Trophoblast cell (in vitro differentiated cells and primary cell): ENCODE results near the gene TTC39B.
A peak's percentile ranks its signal among the peaks of the same experiment; 100 is the strongest.

ENCODE experiments used
- DNase-seq, 2 donors: peaks; one replicate each; pipeline ENCODE4 v3.0.0-alpha.2; 2016
- H2AFZ ChIP-seq: 2 replicates; pipeline ENCODE4 v1.6.1; 2013; ENCODE audit warnings: low read length, moderate library complexity, mild to moderate bottlenecking; ENCODE audit not compliant: insufficient read depth, poor library complexity
- H2AK5ac ChIP-seq: 2 replicates; pipeline ENCODE4 v1.6.1; 2013; ENCODE audit warnings: mild to moderate bottlenecking, low read length
- H2BK120ac ChIP-seq: 2 replicates; pipeline ENCODE4 v1.6.1; 2013; ENCODE audit warnings: low read length, mild to moderate bottlenecking, moderate library complexity; ENCODE audit not compliant: insufficient read depth, poor library complexity
- H2BK12ac ChIP-seq: 2 replicates; pipeline ENCODE4 v1.6.1; 2013; ENCODE audit warnings: mild to moderate bottlenecking, low read length, moderate library complexity
- H2BK5ac ChIP-seq: 2 replicates; pipeline ENCODE4 v1.6.1; 2013; ENCODE audit warnings: low read length, low read depth, moderate library complexity, mild to moderate bottlenecking; ENCODE audit not compliant: poor library complexity
- H3K14ac ChIP-seq: 2 replicates; pipeline ENCODE4 v1.6.1; 2013; ENCODE audit warnings: mild to moderate bottlenecking, low read length
- H3K18ac ChIP-seq: 2 replicates; pipeline ENCODE4 v1.6.1; 2013; ENCODE audit warnings: mild to moderate bottlenecking, low read length
- H3K23ac ChIP-seq: 2 replicates; pipeline ENCODE4 v1.6.1; 2013; ENCODE audit warnings: low read length
- H3K27ac ChIP-seq: 2 replicates; pipeline ENCODE4 v1.5.1; 2013; ENCODE audit warnings: low read depth, mild to moderate bottlenecking, inconsistent platforms, low read length, moderate library complexity
- H3K27me3 ChIP-seq: 2 replicates; pipeline ENCODE4 v1.6.1; 2013; ENCODE audit warnings: inconsistent platforms, mild to moderate bottlenecking, low read length, moderate library complexity; ENCODE audit not compliant: insufficient read depth
- H3K36me3 ChIP-seq, 2 experiments: 1 replicate in 1 of 2; 2 replicates in 1 of 2; pipeline ENCODE4 v1.6.1; 2013; ENCODE audit warnings: low read length in 2 of 2, mild to moderate bottlenecking in 2 of 2, moderate library complexity in 1 of 2; ENCODE audit not compliant: insufficient read depth in 2 of 2, control insufficient read depth in 1 of 2
- H3K4ac ChIP-seq: 2 replicates; pipeline ENCODE4 v1.6.1; 2013; ENCODE audit warnings: low read depth, mild to moderate bottlenecking, low read length, moderate library complexity
- H3K4me1 ChIP-seq, 2 experiments: 1 replicate in 1 of 2; 2 replicates in 1 of 2; pipeline ENCODE4 v1.6.1; 2013; ENCODE audit warnings: low read length in 2 of 2, mild to moderate bottlenecking in 2 of 2, moderate library complexity in 1 of 2; ENCODE audit not compliant: insufficient read depth in 2 of 2, control insufficient read depth in 1 of 2
- H3K4me2 ChIP-seq: 2 replicates; pipeline ENCODE4 v1.6.1; 2013; ENCODE audit warnings: inconsistent platforms, mild to moderate bottlenecking, low read length, moderate library complexity
- H3K4me3 ChIP-seq: 2 replicates; pipeline ENCODE4 v1.5.1; 2013; ENCODE audit warnings: mild to moderate bottlenecking, low read depth, low read length, inconsistent platforms
- H3K79me1 ChIP-seq: one replicate; pipeline ENCODE4 v1.6.1; 2013; ENCODE audit warnings: low read length
- H3K79me2 ChIP-seq: 2 replicates; pipeline ENCODE4 v1.6.1; 2013; ENCODE audit warnings: low read length, mild to moderate bottlenecking; ENCODE audit not compliant: control insufficient read depth, insufficient read depth, poor library complexity
- H3K9ac ChIP-seq: 2 replicates; pipeline ENCODE4 v1.6.1; 2013; ENCODE audit warnings: mild to moderate bottlenecking, low read length
- H3K9me3 ChIP-seq: 2 replicates; pipeline ENCODE4 v1.6.1; 2013; ENCODE audit warnings: low read depth, mild to moderate bottlenecking, control low read depth, inconsistent platforms, low read length; ENCODE audit not compliant: insufficient read depth
- H4K12ac ChIP-seq: 2 replicates; pipeline ENCODE4 v1.6.1; 2013; ENCODE audit warnings: low read depth, mild to moderate bottlenecking, low read length, moderate library complexity
- H4K8ac ChIP-seq: 2 replicates; pipeline ENCODE4 v1.6.1; 2013; ENCODE audit warnings: low read depth, mild to moderate bottlenecking, low read length, moderate library complexity
- H4K91ac ChIP-seq: one replicate; pipeline ENCODE4 v1.6.1; 2013; ENCODE audit warnings: low read depth, mild to moderate bottlenecking, low read length, moderate library complexity
- WGBS: extraction: QIAGEN DNeasy Blood & Tissue Kit; methylation state at CpG from one replicate; pipeline ENCODE4 v1.1.7; 2013; ENCODE audit warnings: missing lambda C conversion rate; ENCODE audit not compliant: insufficient read length, insufficient coverage; ENCODE audit errors: extremely low coverage; 5-methylcytosine and 5-hydroxymethylcytosine counted together

TTC39B gene

GRCh38 chr9:15310107-15310850 lies 3.3 kb upstream of the TTC39B start:
- H3K4me3 ChIP-seq: no peak overlapping the region
- no peaks in the 10 kb centered on the region for H3K27me3 ChIP-seq
- H3K79me2 ChIP-seq: peaks cover 3% of the 10 kb centered on the region
- no peak overlapping the region for H4K91ac ChIP-seq
- no peak overlapping the region for H2BK12ac ChIP-seq
- H3K18ac ChIP-seq: no peak overlapping the region
- H3K14ac ChIP-seq: no peak overlapping the region
- H3K4me2 ChIP-seq: no peak overlapping the region
- WGBS: no CpG with 5 or more reads among the region's 6 CpGs
- no peak overlapping the region for H3K27ac ChIP-seq
- H4K8ac ChIP-seq: no peak overlapping the region
- H3K4me1 ChIP-seq: peaks cover 6 to 9% of the 10 kb centered on the region in 2 experiments
- no peak overlapping the region for H3K23ac ChIP-seq
- H3K9me3 ChIP-seq: no peaks in the 10 kb centered on the region
- H2AK5ac ChIP-seq: no peak overlapping the region
- no peak overlapping the region for H3K9ac ChIP-seq
- H2BK120ac ChIP-seq: no peak overlapping the region
- H3K79me1 ChIP-seq: peaks cover 2% of the 10 kb centered on the region
- no peak overlapping the region for H4K12ac ChIP-seq
- no peak overlapping the region for H2BK5ac ChIP-seq
- no peak overlapping the region for H2AFZ ChIP-seq
- H3K36me3 ChIP-seq: no peaks in the 10 kb centered on the region
- H3K4ac ChIP-seq: no peak overlapping the region
- no peak for DNase-seq

DNA sequence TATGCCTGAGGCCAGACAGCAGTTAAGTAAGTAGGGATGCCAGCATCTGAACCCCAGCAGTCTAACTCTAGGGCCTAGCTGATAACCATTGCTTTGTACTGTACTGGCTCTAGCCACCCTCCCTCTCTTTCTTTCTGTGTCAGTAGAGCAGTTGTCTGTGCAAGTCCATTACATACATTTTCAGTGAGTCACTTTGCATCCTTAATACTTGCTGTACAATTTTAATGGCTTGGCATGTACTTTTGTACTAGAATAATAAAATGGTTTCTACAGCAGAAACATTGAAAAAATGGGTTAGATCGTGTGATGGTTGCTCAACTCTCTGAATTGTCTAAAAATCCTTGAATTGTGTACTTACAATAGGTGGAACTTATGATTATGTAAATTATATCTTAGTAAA lies 1.5 kb upstream of the TTC39B start:
- H3K79me2 ChIP-seq: peaks cover 3% of the 10 kb centered on the region
- WGBS: no CpG with 5 or more reads among the region's 1 CpG
- H3K9me3 ChIP-seq: no peaks in the 10 kb centered on the region
- no peak overlapping the region for H3K4ac ChIP-seq
- H3K27me3 ChIP-seq: no peaks in the 10 kb centered on the region
- H2BK120ac ChIP-seq: no peak overlapping the region
- H4K12ac ChIP-seq: no peak overlapping the region
- H3K18ac ChIP-seq: no peak overlapping the region
- no peak overlapping the region for H2BK5ac ChIP-seq
- no peak overlapping the region for H3K14ac ChIP-seq
- H3K23ac ChIP-seq: no peak overlapping the region
- no peak overlapping the region for H2AK5ac ChIP-seq
- peaks cover 2% of the 10 kb centered on the region for H3K79me1 ChIP-seq
- H4K91ac ChIP-seq: no peak overlapping the region
- H3K4me3 ChIP-seq: no peak overlapping the region
- H3K9ac ChIP-seq: no peak overlapping the region
- no peaks in the 10 kb centered on the region for H3K36me3 ChIP-seq
- DNase-seq: no peak
- no peak overlapping the region for H3K4me2 ChIP-seq
- H2BK12ac ChIP-seq: no peak overlapping the region
- H2AFZ ChIP-seq: no peak overlapping the region
- peaks cover 6 to 9% of the 10 kb centered on the region in 2 experiments for H3K4me1 ChIP-seq
- no peak overlapping the region for H4K8ac ChIP-seq
- H3K27ac ChIP-seq: no peak overlapping the region

GRCh38 chr9:15307523-15307841 lies 466 bp upstream of the TTC39B start:
- no peak overlapping the region for H2AK5ac ChIP-seq
- no peak overlapping the region for H3K9ac ChIP-seq
- H3K4me1 ChIP-seq: peaks cover 6 to 9% of the 10 kb centered on the region in 2 experiments
- peaks cover 3% of the 10 kb centered on the region for H3K79me2 ChIP-seq
- H4K8ac ChIP-seq: no peak overlapping the region
- no peaks in the 10 kb centered on the region for H3K36me3 ChIP-seq
- no peak overlapping the region for H3K27ac ChIP-seq
- H2BK12ac ChIP-seq: no peak overlapping the region
- H3K14ac ChIP-seq: no peak overlapping the region
- WGBS: no CpG with 5 or more reads among the region's 12 CpGs
- H3K4ac ChIP-seq: no peak overlapping the region
- H2AFZ ChIP-seq: peak overlapping the region; percentile 34
- DNase-seq: no peak
- peak overlapping the region; percentile 62 for H3K4me2 ChIP-seq
- H4K12ac ChIP-seq: no peak overlapping the region
- no peaks in the 10 kb centered on the region for H3K9me3 ChIP-seq
- no peak overlapping the region for H2BK5ac ChIP-seq
- peaks cover 2% of the 10 kb centered on the region for H3K79me1 ChIP-seq
- H2BK120ac ChIP-seq: no peak overlapping the region
- H3K27me3 ChIP-seq: no peaks in the 10 kb centered on the region
- no peak overlapping the region for H3K23ac ChIP-seq
- H3K4me3 ChIP-seq: peak overlapping the region; percentile 62
- no peak overlapping the region for H3K18ac ChIP-seq
- no peak overlapping the region for H4K91ac ChIP-seq

DNA sequence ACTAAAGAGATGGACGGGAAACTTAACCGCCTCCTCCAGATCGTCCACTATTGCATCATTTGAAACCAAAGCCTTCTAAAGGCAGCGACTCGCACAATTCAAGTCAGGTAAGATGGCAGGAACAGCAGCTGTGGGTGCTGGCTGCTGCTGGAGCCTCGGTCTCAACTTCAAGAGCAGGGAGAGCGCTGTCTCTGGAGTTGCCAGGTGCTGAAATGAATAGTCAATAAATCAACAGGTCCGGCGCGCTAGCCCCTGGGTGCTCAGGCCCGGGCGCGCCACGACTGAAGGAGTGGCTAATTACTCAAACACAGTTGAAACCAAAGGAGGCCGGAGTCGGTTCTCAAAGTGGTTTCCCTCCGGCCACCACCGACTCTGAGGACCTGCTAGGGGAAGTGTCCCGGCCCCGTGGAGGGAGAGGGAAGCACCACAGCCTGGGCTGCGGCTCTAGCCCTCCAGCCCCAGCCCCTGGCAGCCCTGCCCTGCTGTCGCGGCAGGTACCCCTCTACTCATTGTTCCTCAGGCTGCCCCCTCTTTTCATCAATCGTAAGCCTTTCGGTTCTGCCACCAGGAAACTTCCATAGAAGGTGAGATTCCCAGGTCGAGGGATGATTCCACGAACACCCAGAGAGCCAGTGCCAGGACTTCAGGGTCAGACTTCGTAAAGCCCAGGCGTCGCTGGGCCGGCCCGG lies 804 bp downstream of the TTC39B start:
- Histone ChIP-seq H4K91ac (no peak overlapping the region), H2AK5ac (no peak overlapping the region), H2BK120ac (peak overlapping the region; percentile 41), H3K4ac (no peak overlapping the region), H3K36me3 (no peaks in the 10 kb centered on the region), H3K79me2 (peaks cover 3% of the 10 kb centered on the region), H3K23ac (no peak overlapping the region), H3K79me1 (peaks cover 2% of the 10 kb centered on the region), H3K4me3 (peak overlapping the region; percentile 85), H4K8ac (peak overlapping the region; percentile 71), H2BK12ac (no peak overlapping the region), H3K9ac (no peak overlapping the region), H2AFZ (peak overlapping the region; percentile 91), H3K14ac (peak overlapping the region; percentile 22), H3K27ac (no peak overlapping the region), H3K27me3 (no peaks in the 10 kb centered on the region), H3K4me2 (peak overlapping the region; percentile 88), H3K4me1 (peaks cover 6 to 9% of the 10 kb centered on the region in 2 experiments), H3K9me3 (no peaks in the 10 kb centered on the region), H4K12ac (peak overlapping the region; percentile 37), H2BK5ac (no peak overlapping the region), H3K18ac (peak overlapping the region; percentile 24)
- DNase-seq: peak; percentile 82 to 86
- WGBS: no CpG with 5 or more reads among the region's 32 CpGs
